GM18870 (cell line): ENCODE results near the gene MAN1A1.
"Not testable (repeated sequence)": the region's sequence is repeated elsewhere in the genome, so short reads cannot be mapped to it uniquely, and the experiment has no call there.

Experiments
- ATAC-seq: cut with Tn5 transposase; IDR thresholded peaks from one replicate; pipeline ENCODE4 v1.9.1; 2021; ENCODE audit warnings: moderate library complexity; ENCODE audit not compliant: unreplicated experiment

Gene MAN1A1

DNA sequence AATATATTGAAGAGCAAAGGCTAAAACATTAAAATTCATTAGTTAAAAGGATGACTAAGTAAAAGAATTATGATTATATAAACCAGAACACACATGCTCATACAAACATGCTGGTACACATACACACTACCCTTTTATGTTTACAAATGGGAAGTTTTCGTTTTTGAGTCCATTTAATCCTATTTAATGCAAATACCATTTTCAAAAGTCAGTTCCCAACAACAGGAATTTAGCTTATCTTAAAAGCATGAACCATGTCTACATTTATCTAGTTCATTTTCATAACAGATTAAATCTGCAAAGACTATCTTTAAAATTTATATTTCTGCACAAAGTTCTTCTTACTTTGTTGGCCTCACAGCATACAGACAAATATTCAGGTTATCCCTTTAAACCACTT, 42.5 kb downstream of the MAN1A1 start:
- no peak for ATAC-seq

DNA sequence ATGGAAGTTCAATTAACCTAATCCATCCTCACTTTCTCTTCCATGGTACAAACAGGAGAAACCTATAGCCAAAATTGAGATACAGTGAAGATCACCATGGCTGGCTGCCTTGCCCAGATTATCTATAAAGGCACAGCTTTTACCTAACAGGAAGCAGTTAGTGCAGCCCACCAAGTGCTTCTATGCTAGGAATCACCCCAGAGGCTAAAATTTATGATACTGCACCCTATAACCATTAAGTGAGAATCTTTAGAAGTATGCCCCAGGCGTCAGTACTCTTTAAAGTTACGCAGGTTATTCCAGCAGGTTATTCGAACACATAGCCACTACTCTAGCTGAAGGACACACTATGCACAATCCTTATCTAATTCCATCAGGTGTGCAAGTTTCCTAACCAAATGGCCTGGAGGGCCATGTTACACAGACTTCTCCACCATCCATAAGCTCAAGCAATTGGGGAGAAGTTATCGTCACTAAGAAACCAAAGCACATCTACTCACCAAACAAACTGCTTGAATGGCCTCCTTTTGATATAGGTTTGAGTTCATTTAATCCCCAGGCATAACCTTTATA, 43.1 kb downstream of the MAN1A1 start:
- no peak for ATAC-seq

DNA sequence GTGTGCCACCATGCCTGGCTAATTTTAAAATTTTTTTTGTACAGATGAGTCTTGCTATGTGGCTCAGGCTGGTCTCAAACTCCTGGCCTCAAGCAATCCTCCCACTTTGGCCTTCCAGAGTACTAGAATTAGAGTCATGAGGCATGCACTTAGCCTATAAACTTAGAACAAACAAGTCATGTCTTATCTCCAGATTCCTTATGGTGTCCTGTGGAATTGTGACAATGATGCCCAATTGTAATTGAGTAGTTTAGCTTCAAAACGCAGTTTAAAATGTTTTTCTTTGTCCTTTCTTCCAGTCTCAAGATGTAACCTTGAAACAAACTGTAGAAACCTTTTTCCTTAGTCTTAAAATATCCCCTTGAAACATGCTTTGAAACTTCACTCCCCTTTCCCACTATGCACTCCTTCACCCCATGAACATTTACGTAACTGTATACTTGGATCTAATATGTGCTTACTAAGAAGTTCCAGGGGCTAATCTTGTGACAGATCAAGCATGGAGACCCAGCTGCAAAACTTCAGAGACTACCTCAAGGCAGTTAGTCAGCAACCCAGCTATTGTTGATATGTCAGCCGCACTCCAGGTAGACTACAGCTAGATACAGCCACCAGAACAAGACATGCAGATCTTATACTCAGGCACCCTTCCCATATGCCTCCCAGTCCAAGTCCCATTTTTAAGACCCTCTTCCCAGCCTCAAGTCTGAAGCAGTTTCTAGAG, 46.2 kb downstream of the MAN1A1 start:
- ATAC-seq, result no peak

DNA sequence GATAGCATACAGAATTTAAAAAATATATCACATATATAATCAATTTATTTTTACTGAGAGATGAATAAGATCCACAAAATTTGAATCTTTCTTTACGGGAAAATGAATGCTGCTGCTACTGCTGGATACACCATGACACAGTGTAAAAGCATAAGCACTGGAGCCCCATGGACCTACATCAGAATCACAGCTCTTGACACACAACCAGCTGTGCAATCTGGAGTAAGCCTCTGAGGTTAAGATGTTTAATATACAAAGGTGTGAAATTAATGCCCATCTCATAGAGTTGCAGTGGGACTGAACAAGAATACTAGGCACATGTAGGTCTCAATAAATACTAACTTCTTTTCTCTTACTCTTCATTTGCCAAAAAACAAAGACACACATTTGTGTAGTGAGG, 48.1 kb downstream of the MAN1A1 start:
- no peak for ATAC-seq

DNA sequence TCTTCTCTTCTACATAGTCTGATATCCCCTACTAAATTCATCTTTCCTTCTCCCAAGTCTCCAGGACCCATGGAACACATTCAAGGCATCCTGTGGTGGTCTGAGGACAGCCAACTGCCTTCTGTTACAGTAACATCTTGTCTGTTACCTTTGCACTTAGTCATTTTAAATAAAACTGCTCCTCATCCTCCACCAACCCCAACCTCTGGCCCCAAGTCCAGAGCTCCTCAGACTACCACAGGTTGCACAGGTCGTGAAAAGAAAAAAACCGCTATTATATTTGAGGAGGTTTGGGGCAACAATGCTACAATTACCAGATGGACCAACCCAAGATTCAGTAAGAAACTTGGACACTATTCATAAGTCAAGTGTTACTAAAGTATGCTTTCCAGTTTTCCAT, 49.9 kb downstream of the MAN1A1 start:
- no peak for ATAC-seq

DNA sequence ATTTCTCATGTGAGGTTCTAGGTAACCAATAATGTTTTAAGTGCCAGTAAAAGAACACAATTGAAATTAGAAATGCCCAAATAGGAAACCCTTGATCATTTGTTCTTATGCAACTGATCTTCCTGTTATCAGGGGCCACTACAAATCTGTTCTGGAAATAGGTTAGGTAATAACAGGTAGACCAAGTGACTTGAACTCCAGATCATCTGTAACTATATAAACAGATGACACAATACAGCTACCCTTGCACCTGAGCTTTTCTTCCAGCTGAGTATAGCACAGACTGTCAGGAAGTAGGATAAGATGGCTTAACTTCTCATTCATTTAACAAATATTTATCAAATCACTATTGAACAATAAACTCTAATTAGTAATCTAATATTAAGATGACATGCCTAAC, 52.5 kb downstream of the MAN1A1 start:
- no peak for ATAC-seq

DNA sequence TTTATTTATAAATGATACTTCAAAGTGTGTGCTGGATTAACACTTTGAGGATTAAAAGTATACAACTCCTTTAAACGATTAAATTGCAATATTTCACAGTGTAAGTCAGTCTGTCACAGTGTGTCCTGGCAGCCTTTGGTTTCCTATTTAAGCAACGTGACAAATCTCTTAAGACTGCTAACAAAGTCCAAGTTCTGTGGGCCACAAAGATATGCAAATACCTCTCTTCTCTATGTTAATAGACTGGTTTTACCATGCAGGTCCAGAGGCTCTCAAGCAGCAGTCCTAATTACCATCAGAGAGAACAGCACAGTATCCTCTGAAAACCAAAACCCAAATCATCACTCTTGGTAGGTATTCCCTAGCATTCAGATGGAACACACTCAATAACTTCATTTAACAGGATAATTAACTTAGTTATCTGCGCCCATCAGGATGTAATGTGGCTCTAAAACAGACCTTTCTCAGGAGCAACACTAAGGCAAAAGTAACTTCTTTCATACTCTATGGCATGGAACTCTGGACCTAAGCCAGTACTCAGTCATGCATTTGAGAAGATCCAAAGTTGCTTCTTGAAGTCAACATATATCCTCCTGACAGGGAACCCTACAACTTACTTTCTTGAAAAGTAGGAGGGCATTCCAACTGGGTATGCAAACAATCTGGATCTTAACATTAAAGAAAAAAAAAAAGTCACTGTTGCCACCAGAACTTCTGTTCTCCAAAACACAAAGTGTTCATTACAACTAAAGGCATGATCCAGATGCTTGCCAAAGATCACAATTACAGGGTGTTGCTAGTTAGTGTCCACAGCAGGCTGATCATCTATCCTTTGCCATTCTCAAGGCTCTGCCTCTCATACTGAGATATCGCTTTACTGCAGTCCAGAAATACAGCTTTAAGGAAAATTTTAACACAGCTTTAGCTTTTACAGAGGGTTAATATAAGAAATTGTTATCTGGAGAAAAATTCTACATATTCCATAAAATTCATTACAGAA, 53.2 kb downstream of the MAN1A1 start:
- ATAC-seq, result no peak

DNA sequence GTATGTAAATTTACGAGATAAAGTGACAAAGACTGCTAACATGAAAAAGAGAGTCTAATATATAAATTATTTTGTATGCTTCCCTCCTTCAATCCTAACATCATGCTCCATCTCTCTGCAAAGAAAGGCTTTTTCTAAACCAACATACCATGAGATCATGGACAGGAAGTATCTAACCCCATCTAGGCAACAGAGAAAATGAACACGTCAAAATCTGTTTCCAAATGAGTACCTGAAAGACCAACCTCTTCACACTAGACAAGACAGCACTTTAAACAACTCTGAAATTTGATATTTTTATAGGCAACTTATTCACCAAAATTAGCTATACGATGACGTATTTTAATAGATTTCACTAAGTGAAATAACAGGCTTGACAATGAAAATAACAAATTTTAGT, 54.6 kb downstream of the MAN1A1 start:
- peak; percentile 82 for ATAC-seq

DNA sequence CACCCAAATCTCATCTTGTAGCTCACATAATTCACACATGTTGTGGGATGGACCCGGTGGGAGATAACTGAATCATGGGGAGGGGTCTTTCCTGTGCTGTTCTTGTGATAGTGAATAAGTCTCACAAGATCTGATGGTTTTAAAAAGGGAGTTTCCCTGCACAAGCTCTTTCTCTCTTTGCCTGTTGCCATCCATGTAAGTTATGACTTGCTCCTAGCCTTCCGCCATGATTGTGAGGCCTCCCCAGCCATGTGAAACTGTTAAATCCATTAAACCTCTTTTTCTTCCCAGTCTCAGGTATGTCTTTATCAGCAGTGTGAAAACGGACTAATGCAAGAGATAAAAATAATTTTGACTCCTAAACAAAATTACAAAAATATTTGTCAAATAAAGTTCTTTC, 58.5 kb downstream of the MAN1A1 start:
- not testable (repeated sequence) for ATAC-seq

DNA sequence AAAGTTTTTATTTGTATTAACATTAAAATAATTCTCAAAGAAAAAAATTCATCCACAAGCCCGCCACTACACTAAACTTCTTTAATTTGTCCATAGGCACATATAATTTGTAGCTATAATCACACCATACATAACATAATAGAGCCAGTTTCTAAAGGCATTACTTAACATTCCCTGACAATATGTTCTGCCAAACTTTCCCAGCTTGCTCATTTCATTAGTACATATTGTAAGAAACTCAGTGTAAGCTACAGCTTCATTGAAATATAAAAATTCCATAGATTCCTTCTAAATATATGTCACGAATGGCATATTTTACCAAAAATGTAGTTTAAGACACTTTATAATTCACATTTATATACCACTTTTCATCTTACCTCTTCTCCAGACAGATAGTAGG, 59.3 kb downstream of the MAN1A1 start:
- no peak for ATAC-seq

DNA sequence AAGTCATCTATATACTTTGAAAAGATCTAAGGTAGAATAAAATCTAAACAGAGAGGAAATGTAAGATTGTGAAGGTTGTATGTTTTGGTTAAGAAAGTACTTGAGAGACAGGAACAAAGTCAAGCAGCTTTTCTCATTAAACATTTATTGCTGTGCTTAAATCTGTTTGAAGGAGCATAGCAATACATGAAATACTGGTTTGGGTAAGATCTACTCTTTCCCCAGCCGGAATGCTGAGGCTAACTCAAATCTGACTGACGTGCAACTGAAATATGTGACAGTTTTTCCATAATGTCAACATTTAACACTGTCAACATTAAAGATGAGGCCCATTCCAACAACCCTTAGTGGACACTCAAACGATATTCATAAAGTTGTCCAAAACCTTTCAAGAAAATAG, 59.9 kb downstream of the MAN1A1 start:
- ATAC-seq, result no peak

DNA sequence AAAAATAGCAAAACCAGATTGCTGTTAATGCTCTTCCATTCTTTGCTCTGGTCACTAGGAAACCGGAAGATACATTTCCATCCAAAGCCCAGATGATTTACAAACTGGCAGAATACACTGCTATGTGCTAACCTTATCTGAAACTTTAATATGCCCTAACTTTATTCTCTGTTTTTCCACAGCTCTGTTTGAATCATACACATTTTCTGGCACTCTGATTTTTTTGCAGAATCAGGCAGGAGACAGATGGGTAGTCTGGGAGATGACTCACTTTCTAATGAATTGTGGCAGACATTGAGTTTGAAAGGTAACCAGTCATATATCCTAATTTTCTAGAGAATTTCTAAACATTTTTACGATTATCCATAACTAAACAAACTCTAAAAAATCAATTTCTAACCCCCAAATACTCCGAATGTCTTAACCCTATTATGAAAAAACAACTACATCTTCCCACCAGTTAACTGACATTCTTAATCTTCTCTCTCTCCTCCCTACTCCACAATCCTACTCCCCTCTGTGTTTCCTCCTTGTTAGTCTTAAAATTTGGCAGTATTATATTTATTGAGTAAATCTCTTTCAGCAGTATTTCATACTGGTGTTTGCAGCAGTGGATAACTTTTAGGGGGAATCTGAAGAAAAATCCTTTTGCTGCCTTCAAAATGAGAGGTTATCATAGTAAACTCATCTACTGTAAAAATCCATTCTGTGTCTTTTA, 63.5 kb downstream of the MAN1A1 start:
- no peak for ATAC-seq

DNA sequence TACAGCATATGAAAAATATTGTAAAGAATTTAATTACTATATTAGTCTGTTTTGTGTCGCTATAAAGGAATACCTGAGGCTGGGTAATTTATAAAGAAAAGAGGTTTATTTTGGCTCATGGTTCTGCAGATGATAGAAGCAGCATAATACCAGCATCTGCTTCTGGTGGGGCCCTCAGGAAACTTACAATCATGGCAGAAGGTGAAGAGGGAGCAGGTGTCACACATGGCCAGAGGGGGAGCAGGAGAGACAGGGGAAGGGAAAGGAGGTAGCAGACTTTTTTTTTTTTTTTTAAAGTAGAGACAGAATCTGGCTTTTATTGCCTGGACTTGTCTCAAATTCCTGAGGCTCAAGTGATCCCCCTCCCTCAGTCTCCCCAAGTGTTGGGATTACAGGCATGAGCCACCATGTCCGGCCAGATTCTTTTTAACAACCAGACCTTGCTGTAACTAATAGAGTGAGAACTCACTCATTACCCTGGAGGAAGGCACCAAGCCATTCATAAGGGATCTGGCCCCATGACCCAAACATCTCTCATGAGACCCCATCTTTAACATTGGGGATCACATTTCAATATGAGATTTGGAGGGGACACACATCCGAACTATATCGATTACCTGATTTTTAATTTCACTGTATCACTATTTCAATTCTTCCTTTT, 64.6 kb downstream of the MAN1A1 start:
- ATAC-seq, result no peak

DNA sequence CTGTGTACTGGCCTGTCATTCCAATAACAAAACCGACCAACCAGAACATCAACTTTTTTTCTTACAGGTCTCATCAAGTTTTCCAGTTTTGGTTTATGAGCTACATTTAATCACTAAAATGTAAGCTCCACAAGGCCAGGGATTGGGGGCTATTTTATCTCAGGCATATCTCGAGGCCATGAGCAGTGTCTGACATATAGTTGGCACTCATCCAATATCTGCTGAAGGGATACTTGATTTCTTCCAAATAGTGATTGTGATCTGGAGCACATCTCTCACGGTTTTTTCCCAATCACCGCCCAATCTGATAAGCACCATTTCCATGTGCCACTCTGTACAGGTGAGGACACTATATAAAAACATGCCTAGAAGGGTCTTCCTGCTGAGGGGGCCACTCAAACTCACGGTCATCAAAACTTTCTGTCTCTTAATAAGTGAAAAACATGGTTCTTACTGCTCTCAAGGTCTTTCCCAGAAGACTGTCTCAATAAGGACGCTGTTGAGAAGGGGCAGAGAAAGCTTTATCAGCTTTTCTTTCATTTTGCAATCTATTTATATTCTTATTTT, 65.5 kb downstream of the MAN1A1 start:
- ATAC-seq, result no peak

DNA sequence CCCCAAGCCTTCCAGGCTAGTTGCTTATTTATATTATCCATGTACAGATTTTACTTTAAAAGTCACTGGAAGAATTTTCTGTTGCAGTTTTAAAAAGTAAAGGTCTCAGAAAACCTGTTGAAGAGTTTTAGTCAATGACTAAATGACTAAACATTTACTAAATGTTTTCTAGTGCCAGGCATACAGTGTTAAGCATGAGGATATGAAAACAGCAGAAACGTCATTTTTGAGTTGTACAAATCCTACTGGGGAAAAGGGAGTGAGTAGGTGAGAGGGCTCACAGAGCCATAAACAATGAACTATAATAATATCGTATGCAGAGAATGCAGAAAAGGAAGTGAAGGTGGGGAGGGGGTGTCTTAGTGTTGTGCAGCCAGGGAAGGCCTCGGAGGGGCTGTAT, 66.3 kb downstream of the MAN1A1 start:
- no peak for ATAC-seq

DNA sequence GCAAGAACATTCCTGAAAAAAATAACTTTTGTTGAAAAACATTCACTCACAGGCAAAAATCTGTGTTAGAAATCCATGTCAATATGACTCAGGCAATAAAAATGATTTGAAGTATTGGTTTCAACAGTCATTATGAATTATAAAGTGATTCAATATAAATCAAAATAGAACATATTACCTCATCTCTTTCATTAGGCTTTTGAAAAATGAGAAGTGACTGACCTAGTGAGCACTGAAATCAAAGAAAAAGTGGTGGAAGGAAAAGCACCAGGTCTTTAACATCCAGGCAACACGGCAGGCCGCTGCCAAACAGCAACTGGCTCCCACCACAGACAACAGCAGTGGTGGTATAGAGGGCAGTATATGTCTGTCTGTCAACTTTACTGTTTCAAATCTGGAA, 68.9 kb downstream of the MAN1A1 start:
- no peak for ATAC-seq

DNA sequence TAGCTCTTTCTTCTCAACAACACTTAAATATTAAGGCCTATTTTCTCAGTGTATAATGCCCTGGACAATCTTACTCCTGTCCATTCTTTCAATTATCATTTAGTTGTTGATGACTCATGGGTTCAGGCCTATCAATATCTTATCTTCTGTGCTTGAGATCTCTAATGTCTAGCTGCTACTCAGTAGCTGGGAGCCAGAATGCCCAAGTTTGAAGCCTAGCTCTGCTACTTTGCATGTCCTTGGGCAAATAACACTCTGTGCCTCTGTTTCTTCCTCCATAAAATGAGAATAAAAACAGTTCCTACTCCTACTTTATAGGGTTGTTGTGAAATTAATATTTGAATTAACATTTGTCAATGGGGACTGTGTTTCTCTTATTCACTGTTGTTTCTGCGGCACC, 69.5 kb downstream of the MAN1A1 start:
- no peak for ATAC-seq

DNA sequence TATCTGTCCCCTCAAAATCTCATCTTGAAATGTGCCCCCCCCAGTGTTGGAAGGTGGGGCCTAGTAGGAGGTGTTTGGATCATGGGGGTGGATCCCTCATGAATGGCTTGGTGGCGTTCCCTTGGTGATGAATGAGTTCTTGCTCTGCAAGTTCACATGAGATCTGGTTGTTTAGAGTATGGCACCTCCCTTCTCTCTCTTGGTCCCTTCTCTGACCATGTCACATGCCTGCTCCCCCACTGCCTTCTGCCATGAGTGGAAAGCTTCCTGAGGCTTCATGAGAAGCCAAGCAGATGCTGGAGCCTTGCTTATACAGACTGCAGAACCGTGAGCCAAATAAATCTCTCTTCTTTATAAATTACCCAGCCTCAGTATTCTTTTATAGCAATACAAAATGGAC, 70.9 kb downstream of the MAN1A1 start:
- no peak for ATAC-seq

DNA sequence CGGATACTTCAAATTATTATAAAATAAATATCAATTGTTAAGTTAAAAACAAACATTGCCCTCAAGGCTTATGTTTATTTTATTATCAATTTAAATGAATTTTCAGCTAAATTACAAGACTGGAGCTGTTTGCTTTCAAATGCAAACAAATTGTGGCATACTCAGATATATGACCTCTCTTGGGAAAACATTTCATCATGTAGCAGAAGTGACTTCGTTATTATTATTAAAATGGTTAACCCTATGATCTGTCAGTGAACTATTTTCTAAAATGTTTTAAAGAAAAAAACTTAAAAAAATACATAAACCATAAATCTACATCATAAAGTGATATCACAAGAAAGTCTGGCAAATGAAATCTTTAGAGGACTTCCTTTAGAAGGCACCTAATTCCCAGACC, 72.5 kb downstream of the MAN1A1 start:
- ATAC-seq, result no peak

DNA sequence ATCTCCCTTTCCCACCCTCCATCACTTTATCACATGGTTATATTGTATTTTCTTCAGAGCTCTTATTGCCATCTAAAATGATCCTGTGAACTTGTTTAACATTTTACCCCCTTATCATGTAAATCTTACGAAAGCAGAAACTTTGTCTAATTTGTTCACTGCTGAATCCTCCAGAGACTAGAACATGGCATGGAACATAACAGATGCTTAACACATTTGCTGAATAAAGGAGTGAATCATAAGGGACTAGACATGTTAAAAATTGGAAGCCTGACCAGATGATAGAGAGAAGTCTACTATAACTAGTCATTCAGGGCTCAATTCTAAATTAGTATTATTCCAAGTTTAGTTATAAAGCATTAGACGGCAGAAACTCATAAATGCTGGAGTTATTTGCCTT, 73.3 kb downstream of the MAN1A1 start:
- no peak for ATAC-seq
